ENCODE data around the gene ZNF423. TPM values are rescaled to one million over a fixed set of nuclear protein-coding genes. Genes with fewer than 3 reads are reported as not detected.

Gene ZNF423
- total RNA-seq, 1 donor from 2014 or later = 16.7 TPM

DNA sequence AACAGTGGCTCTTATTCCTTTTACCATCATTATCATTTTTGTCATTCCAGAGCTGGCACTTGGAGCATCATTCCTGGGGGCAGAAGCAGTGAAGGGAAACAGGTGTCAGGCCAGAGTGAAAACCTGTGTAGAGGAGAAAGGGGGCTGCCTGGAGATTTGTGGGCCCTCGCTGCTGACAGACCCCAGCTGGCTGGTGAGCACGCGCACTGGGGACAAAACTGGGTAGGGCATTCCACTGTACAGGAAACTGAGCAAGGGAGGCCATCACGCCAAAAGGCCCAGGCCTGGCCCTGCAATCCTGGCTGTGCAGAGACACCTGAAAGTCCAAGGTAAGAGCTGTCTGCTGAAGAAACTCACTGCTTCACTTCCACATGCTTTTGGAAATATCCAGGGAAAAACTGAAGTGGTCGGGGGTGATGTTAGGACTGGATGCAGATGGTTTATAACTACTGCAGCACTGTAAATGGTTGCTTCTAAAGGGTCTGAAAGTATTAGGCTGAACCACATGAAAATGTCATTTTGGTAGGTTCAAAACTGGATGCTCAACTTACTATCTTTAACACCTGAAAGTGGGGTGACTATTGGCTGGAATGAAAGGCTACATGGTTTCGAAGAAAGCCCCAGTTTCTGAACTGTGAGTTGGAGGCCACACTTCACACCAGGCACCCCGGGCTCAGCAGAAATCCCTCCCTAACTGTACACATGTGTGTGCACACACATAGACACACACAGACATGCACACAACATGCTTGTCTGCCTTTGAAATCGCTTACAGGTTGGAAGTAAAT is 257.3 kb downstream of the ZNF423 start:
- Histone ChIP-seq H3K36me3 (ENCODE audit: control insufficient read depth in 3 of 3, insufficient read depth in 3 of 3, low read length in 3 of 3) (peaks cover 0 to 2% (median 0%) of the 10 kb centered on the region in 3 donors), H3K4me1 (ENCODE audit: control insufficient read depth in 3 of 3, insufficient read depth in 3 of 3, low read length in 3 of 3) (peaks cover 24 to 52% (median 30%) of the 10 kb centered on the region in 3 donors), H3K27me3 (ENCODE audit: control insufficient read depth in 3 of 3, insufficient read depth in 3 of 3, low read length in 3 of 3) (no peaks in the 10 kb centered on the region), H3K4me3 (ENCODE audit: low read length in 3 of 3) (no peak overlapping the region), H3K27ac (ENCODE audit: low read depth, low read length) (no peak overlapping the region), H3K9ac (ENCODE audit: low read depth in 1 of 3, low read length in 3 of 3) (peak overlapping the region in 1 of 3 donors; percentile 12), H3K9me3 (ENCODE audit: control insufficient read depth in 3 of 3, low read length in 3 of 3) (no peaks in the 10 kb centered on the region)

DNA sequence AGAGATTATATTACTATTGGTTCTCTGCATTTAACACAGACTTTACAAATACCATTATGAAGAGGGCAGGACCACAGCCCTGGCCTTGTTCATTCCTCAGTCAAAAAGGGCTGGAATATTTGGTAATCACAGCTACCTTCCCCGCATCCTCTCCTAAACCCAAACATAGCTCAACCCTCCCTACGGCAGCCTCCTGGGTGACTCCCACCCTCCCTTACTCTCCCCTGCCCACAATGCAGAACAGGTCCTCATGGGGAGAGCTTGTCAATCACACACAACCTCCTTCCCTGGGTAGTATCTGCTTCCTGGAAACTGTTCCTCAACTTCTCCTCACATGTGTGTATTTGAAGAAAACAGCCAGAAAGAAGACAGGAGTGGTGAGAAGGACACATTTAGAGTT is 258.1 kb downstream of the ZNF423 start:
- H3K9ac ChIP-seq (ENCODE audit: low read depth in 1 of 3, low read length in 3 of 3) = no peak overlapping the region
- H3K36me3 ChIP-seq (ENCODE audit: control insufficient read depth in 3 of 3, insufficient read depth in 3 of 3, low read length in 3 of 3) = peaks cover 0 to 2% (median 0%) of the 10 kb centered on the region in 3 donors
- H3K27me3 ChIP-seq (ENCODE audit: control insufficient read depth in 3 of 3, insufficient read depth in 3 of 3, low read length in 3 of 3) = no peaks in the 10 kb centered on the region
- H3K27ac ChIP-seq (ENCODE audit: low read depth, low read length) = no peak overlapping the region
- peaks cover 23 to 49% (median 28%) of the 10 kb centered on the region in 3 donors for H3K4me1 ChIP-seq (ENCODE audit: control insufficient read depth in 3 of 3, insufficient read depth in 3 of 3, low read length in 3 of 3)
- H3K4me3 ChIP-seq (ENCODE audit: low read length in 3 of 3) = no peak overlapping the region
- no peaks in the 10 kb centered on the region for H3K9me3 ChIP-seq (ENCODE audit: control insufficient read depth in 3 of 3, low read length in 3 of 3)

DNA sequence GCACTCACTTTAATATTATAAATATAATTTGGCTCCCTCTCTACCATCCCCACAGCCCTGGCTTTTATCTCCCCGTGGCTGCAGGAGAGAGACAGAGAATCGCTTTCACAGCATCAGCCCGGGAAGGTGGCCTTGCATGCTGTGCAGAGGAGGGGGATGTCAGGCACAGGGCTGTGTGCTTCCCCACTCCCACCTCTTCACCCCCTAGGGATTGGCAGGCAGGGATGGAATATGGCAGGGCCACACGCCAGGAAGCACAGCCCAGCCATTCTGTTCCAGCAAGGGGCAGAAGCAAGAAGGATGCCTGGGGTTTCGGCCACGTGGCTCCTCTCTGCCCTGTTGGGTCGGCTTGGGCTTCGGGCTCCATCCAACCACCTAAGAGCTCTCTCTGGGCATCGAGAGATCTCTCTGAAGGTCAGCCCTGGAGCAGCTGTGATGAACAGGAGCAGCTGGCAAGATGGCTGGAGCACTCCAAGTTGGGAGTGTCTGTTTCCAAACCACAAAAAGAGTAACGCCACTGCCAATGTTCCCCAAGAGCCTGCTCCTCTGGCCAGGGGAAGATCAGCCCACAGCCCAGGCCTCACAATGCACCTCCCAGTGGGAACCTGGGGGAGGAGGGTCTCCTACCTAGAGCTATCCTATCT is 259.1 kb downstream of the ZNF423 start:
- Histone ChIP-seq H3K9me3 (ENCODE audit: control insufficient read depth in 3 of 3, low read length in 3 of 3) (no peaks in the 10 kb centered on the region), H3K4me1 (ENCODE audit: control insufficient read depth in 3 of 3, insufficient read depth in 3 of 3, low read length in 3 of 3) (peaks cover 15 to 45% (median 25%) of the 10 kb centered on the region in 3 donors), H3K4me3 (ENCODE audit: low read length in 3 of 3) (peak overlapping the region in 2 of 3 donors; percentile 9 to 41), H3K27me3 (ENCODE audit: control insufficient read depth in 3 of 3, insufficient read depth in 3 of 3, low read length in 3 of 3) (no peaks in the 10 kb centered on the region), H3K9ac (ENCODE audit: low read depth in 1 of 3, low read length in 3 of 3) (peak overlapping the region in 2 of 3 donors; percentile 0 to 24), H3K27ac (ENCODE audit: low read depth, low read length) (no peak overlapping the region), H3K36me3 (ENCODE audit: control insufficient read depth in 3 of 3, insufficient read depth in 3 of 3, low read length in 3 of 3) (peaks cover 0 to 2% (median 0%) of the 10 kb centered on the region in 3 donors)

DNA sequence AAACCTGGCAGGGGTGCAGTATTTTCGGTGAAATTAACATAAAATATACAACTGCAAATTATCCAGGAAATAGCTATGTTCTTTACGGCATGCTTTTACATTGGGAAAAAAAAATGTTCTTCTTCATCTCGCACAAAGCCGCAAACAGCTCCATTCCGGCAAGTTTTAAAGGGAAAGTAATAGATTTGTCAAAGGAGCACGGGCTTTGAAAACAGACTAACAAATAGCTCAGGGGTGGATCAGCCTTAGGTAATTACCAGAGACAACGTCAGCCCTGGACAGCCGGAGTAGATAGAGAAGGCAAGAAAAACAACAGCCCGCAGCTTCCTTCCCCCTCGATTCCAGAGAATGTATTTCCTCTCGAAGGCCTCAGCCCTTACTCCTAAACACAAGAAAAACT is 259.8 kb downstream of the ZNF423 start:
- Histone ChIP-seq H3K4me1 (ENCODE audit: control insufficient read depth in 3 of 3, insufficient read depth in 3 of 3, low read length in 3 of 3) (peaks cover 15 to 47% (median 25%) of the 10 kb centered on the region in 3 donors), H3K27me3 (ENCODE audit: control insufficient read depth in 3 of 3, insufficient read depth in 3 of 3, low read length in 3 of 3) (no peaks in the 10 kb centered on the region), H3K36me3 (ENCODE audit: control insufficient read depth in 3 of 3, insufficient read depth in 3 of 3, low read length in 3 of 3) (peaks cover 0 to under 1% (median 0%) of the 10 kb centered on the region in 3 donors), H3K27ac (ENCODE audit: low read depth, low read length) (no peak overlapping the region), H3K4me3 (ENCODE audit: low read length in 3 of 3) (no peak overlapping the region), H3K9me3 (ENCODE audit: control insufficient read depth in 3 of 3, low read length in 3 of 3) (no peaks in the 10 kb centered on the region), H3K9ac (ENCODE audit: low read depth in 1 of 3, low read length in 3 of 3) (peak overlapping the region in 1 of 3 donors; percentile 0)

DNA sequence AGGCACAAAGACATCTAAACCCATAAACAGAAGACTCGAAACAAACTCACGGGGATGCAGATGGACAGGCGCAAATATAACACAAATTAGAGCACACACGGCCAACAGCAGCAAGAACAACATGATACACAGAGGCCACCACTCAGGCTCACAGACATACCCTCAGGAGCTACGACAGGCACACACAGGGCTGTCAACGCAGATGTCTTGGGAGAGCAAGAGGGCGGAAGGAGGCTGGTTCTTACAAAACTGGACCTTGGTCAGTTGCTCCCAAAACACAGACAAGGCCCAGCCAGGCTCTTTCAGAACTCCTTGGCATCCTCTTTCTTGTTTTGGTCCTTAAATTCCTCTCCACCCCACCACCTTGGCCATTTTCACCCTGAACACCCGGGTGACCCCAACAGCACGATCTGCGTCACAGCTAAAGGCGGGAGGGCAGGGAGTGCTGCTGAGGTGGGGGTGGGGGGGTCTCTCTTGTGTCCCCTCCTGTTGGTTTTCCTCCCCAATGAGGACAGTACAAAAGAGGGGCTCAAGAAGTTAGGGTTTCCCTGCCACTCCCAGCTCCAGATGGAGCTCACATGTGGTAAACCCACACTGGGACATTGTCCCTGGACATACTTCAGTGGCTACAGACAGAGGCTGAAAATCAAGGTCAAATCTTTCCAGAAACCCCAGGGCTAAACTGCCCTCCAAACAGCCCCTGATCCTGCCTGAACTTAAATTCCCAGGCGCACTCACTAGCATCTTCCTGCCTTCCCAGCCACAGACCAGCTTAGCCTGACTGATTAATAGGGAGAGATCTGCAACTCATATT is 261.0 kb downstream of the ZNF423 start:
- Histone ChIP-seq H3K9ac (ENCODE audit: low read depth in 1 of 3, low read length in 3 of 3) (no peak overlapping the region), H3K4me1 (ENCODE audit: control insufficient read depth in 3 of 3, insufficient read depth in 3 of 3, low read length in 3 of 3) (peaks cover 15 to 48% (median 25%) of the 10 kb centered on the region in 3 donors), H3K36me3 (ENCODE audit: control insufficient read depth in 3 of 3, insufficient read depth in 3 of 3, low read length in 3 of 3) (no peaks in the 10 kb centered on the region), H3K27me3 (ENCODE audit: control insufficient read depth in 3 of 3, insufficient read depth in 3 of 3, low read length in 3 of 3) (no peaks in the 10 kb centered on the region), H3K27ac (ENCODE audit: low read depth, low read length) (no peak overlapping the region), H3K4me3 (ENCODE audit: low read length in 3 of 3) (no peak overlapping the region), H3K9me3 (ENCODE audit: control insufficient read depth in 3 of 3, low read length in 3 of 3) (no peaks in the 10 kb centered on the region)

DNA sequence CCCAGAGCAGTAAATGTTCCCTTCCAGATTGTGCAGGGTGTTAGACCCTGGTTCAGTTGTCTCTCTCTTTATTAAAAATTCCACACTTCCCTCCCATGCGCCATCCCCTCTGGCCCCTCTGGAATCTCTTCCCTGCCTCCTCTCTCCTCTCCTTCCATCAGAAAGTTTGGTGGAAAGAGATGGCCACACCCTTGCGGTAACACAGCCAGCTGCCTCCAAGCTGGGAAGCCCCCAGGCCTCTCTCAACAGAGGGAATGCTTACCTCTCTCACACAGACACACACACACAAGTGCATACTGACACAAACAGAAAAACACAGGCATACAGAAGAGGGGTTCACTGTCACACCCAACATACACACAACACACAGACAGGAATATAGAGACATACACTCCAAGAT is 261.8 kb downstream of the ZNF423 start:
- no peaks in the 10 kb centered on the region for H3K36me3 ChIP-seq (ENCODE audit: control insufficient read depth in 3 of 3, insufficient read depth in 3 of 3, low read length in 3 of 3)
- H3K27me3 ChIP-seq (ENCODE audit: control insufficient read depth in 3 of 3, insufficient read depth in 3 of 3, low read length in 3 of 3) = no peaks in the 10 kb centered on the region
- no peak overlapping the region for H3K27ac ChIP-seq (ENCODE audit: low read depth, low read length)
- H3K4me1 ChIP-seq (ENCODE audit: control insufficient read depth in 3 of 3, insufficient read depth in 3 of 3, low read length in 3 of 3) = peaks cover 20 to 44% (median 25%) of the 10 kb centered on the region in 3 donors
- no peak overlapping the region for H3K4me3 ChIP-seq (ENCODE audit: low read length in 3 of 3)
- H3K9ac ChIP-seq (ENCODE audit: low read depth in 1 of 3, low read length in 3 of 3) = no peak overlapping the region
- no peaks in the 10 kb centered on the region for H3K9me3 ChIP-seq (ENCODE audit: control insufficient read depth in 3 of 3, low read length in 3 of 3)

DNA sequence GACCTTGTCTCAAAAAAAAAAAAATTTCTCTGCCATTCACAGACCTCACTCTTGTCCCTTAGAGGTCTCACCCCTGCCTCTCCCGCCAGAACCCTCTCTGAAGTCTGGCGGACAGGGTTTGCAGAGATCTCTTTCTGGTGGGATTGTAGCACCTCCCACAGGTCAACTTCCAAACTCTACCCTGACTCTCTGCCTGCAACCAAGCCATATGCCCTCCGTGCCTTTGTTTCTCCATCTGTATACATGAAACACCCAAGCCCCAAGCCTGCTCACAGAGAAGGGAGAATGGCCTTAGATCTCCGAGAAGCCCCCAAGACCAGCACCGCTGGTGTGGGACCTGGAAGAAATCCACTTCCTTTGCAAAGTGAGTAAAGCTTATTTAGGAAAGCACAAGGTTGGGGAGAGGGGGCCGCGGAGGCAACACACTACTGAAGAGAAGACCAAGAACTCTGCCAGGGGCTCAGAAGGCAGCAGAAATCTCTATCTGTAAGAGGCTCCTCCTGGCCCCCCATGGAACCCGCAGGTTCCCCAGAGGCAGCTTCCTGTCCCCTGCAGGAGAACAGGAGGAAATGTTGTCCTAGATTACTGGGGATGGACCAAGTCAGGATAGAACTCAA is 262.4 kb downstream of the ZNF423 start:
- no peak overlapping the region for H3K4me3 ChIP-seq (ENCODE audit: low read length in 3 of 3)
- H3K36me3 ChIP-seq (ENCODE audit: control insufficient read depth in 3 of 3, insufficient read depth in 3 of 3, low read length in 3 of 3) = no peaks in the 10 kb centered on the region
- no peak overlapping the region for H3K27ac ChIP-seq (ENCODE audit: low read depth, low read length)
- H3K4me1 ChIP-seq (ENCODE audit: control insufficient read depth in 3 of 3, insufficient read depth in 3 of 3, low read length in 3 of 3) = peaks cover 20 to 41% (median 25%) of the 10 kb centered on the region in 3 donors
- peaks cover 0 to 2% (median 0%) of the 10 kb centered on the region in 3 donors for H3K9me3 ChIP-seq (ENCODE audit: control insufficient read depth in 3 of 3, low read length in 3 of 3)
- peak overlapping the region in 1 of 3 donors; percentile 8 for H3K9ac ChIP-seq (ENCODE audit: low read depth in 1 of 3, low read length in 3 of 3)
- no peaks in the 10 kb centered on the region for H3K27me3 ChIP-seq (ENCODE audit: control insufficient read depth in 3 of 3, insufficient read depth in 3 of 3, low read length in 3 of 3)

DNA sequence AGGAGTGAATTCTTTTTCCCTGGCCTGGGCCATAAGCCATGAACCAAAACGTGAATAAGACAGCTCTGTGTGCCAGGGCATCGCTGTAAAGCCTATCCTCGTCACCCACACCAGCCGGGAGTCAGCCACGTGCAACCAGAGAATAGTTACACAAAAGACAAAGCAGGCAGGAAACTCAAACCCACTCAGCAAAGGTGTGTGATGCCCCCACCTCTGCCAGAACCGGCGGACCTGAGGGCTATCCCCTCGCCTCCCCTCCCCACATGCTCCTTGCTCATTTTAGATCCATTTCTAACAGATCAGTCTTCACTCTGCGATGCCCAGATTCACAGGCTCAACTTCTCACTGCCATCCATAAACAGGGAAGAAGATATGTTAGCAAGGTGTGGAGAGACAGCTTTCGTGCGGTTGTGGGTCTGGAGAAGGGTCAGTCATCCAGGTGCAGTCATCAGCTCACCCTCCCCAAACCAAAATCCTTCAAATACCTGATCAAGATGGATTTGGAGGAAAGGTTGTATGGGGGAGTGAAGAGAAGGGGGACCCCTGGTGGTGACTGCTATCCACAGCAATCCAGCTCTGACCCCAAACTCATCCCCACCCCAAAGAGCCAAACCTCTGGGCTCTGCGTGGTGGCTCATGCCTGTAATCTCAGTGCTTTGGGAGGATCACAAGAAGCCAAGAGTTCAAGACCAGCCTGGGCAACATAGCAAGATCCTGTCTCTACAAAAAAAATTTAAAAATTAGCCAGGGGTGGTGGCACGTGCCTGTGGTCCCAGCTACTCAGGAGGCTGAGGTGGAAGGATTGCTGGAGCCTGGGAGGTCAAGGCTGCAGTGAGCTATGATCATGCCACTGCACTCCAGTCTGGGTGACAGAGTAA is 263.1 kb downstream of the ZNF423 start:
- Histone ChIP-seq H3K27ac (ENCODE audit: low read depth, low read length) (no peak overlapping the region), H3K9me3 (ENCODE audit: control insufficient read depth in 3 of 3, low read length in 3 of 3) (peaks cover 0 to 2% (median 0%) of the 10 kb centered on the region in 3 donors), H3K4me1 (ENCODE audit: control insufficient read depth in 3 of 3, insufficient read depth in 3 of 3, low read length in 3 of 3) (peaks cover 17 to 33% (median 22%) of the 10 kb centered on the region in 3 donors), H3K36me3 (ENCODE audit: control insufficient read depth in 3 of 3, insufficient read depth in 3 of 3, low read length in 3 of 3) (no peaks in the 10 kb centered on the region), H3K9ac (ENCODE audit: low read depth in 1 of 3, low read length in 3 of 3) (no peak overlapping the region), H3K4me3 (ENCODE audit: low read length in 3 of 3) (no peak overlapping the region), H3K27me3 (ENCODE audit: control insufficient read depth in 3 of 3, insufficient read depth in 3 of 3, low read length in 3 of 3) (no peaks in the 10 kb centered on the region)
